GM23338 (cell line): ENCODE data around the gene FOXR1.
A peak's percentile ranks its signal among the peaks of the same experiment; 100 is the strongest.

ENCODE experiments used
- CTCF ChIP-seq, 2 experiments: fragments of 200-600 bp in 1 of 2; sonication (generic) in 1 of 2; conservative IDR thresholded peaks; 2 replicates each; pipeline versions ENCODE4 v1.5.1 to v1.6.1; 2016 to 2017; ENCODE audit warnings: antibody characterized with exemption in 2 of 2, low read depth in 2 of 2, mild to moderate bottlenecking in 2 of 2, moderate library complexity in 1 of 2
- EZH2 ChIP-seq: fragments of 200-600 bp; sonication (generic); IDR thresholded peaks from one replicate; pipeline ENCODE4 v1.8.0; 2017; ENCODE audit warnings: antibody characterized with exemption, mild to moderate bottlenecking, low read depth; ENCODE audit not compliant: unreplicated experiment
- EZH2phosphoT487 ChIP-seq: fragments of 200-600 bp; sonication (generic); IDR thresholded peaks from one replicate; pipeline ENCODE4 v1.8.1; 2018; ENCODE audit warnings: antibody characterized with exemption; ENCODE audit not compliant: unreplicated experiment
- JUNB ChIP-seq: IDR thresholded peaks from one replicate; pipeline ENCODE4 v1.6.1; 2016; ENCODE audit warnings: antibody characterized with exemption; ENCODE audit not compliant: unreplicated experiment
- NANOG ChIP-seq: IDR thresholded peaks from 2 replicates; pipeline ENCODE4 v1.6.1; 2016; ENCODE audit warnings: antibody characterized with exemption, borderline replicate concordance
- POLR2AphosphoS5 ChIP-seq: IDR thresholded peaks from 2 replicates; pipeline ENCODE4 v1.6.1; 2016; ENCODE audit warnings: antibody characterized with exemption, low read depth
- REST ChIP-seq: IDR thresholded peaks from one replicate; pipeline ENCODE4 v1.6.1; 2018; ENCODE audit warnings: antibody characterized with exemption; ENCODE audit not compliant: unreplicated experiment
- ZNF331 ChIP-seq: fragments of 250-450 bp; sonication (Bioruptor Pico); IDR thresholded peaks from 2 replicates; pipeline ENCODE4 v1.5.0; 2020; ENCODE audit warnings: low read depth, mild to moderate bottlenecking, moderate library complexity

- peak in 1 of 2 experiments; percentile 9; a peak in 1 of 4 replicates for TF ChIP-seq CTCF (conservative IDR thresholded peaks at IDR 0.05; ENCODE audit: low read depth in 2 of 2)
- TF ChIP-seq REST = no peak
- no peak for TF ChIP-seq POLR2AphosphoS5
- TF ChIP-seq EZH2phosphoT487 = no peak
- no peak for TF ChIP-seq ZNF331 (CRISPR knock-in tag)
- TF ChIP-seq EZH2 = no peak
- TF ChIP-seq JUNB = no peak
- no peak for TF ChIP-seq NANOG
These were observed 40.0 kb downstream of the FOXR1 start for GRCh38 chr11:119011476-119012053.
